Activated CD4-positive, alpha-beta T cell treated with anti-CD3 and anti-CD28 coated beads for 36 hours (primary cell): ENCODE results near the gene TUT4. TPM values are rescaled to one million over a fixed set of nuclear protein-coding genes. Genes with fewer than 3 reads are reported as not detected.

Experiments
- ATAC-seq: fragments of 200-7000 bp; cut with Tn5 transposase; one replicate; pipeline ENCODE4 v1.10.0; 2021; ENCODE audit warnings: mild to moderate bottlenecking, moderate library complexity
- CTCF ChIA-PET: fragments of 350-600 bp; sonication (Branson Sonifier 250); formaldehyde crosslinking; loops from one replicate; lab custom pipeline; 2021; ENCODE audit warnings: antibody characterized with exemption; lab: Charles Lee
- POLR2A ChIA-PET: fragments of 350-600 bp; sonication (Branson Sonifier 250); formaldehyde crosslinking; loops from one replicate; lab custom pipeline; 2021; ENCODE audit warnings: antibody characterized with exemption, inconsistent platforms; lab: Charles Lee
- DNase-seq: peaks from one replicate; pipeline ENCODE4 v3.0.0-alpha.2; 2020
- H3K27ac Mint-ChIP-seq: one replicate; pipeline ENCODE4 v1.8.0; 2021; ENCODE audit warnings: mixed read lengths
- H3K27me3 Mint-ChIP-seq: one replicate; pipeline ENCODE4 v1.8.0; 2021; ENCODE audit warnings: mixed read lengths
- H3K36me3 Mint-ChIP-seq: one replicate; pipeline ENCODE4 v1.8.0; 2021; ENCODE audit warnings: low read depth, mixed read lengths
- H3K4me1 Mint-ChIP-seq: one replicate; pipeline ENCODE4 v1.8.0; 2021; ENCODE audit warnings: mixed read lengths
- H3K4me3 Mint-ChIP-seq: one replicate; pipeline ENCODE4 v1.8.0; 2021; ENCODE audit warnings: mild to moderate bottlenecking, moderate library complexity, mixed read lengths
- H3K9me3 Mint-ChIP-seq: one replicate; pipeline ENCODE4 v1.8.0; 2021; ENCODE audit warnings: low read depth, mixed read lengths
- intact Hi-C, 2 experiments: fragments of 100-400 bp; cut with DNase I in 1 of 2; cut with micrococcal nuclease in 1 of 2; formaldehyde crosslinking; loops; one replicate each; pipeline versions ENCODE4 v1.14.2 to v1.15.1; 2022 to 2024; cut with DNase I, micrococcal nuclease
- total RNA-seq, 2 experiments: library from RNA; stranded (reverse); gene quantifications; one replicate each; pipeline ENCODE4 v1.2.3, GENCODE V29; 2021

TUT4 gene
- total RNA-seq, 2 experiments from 2014 or later = 61.6 to 71.7 TPM

GRCh38 chr1:52404116-52404974 lies 148.5 kb downstream of the TUT4 start, which contains the start of the genes ORC1 and PRPF38A:
ORC1 (minus strand) TSS chr1:52404423; CDS start chr1:52402223, 2,200 bp downstream.
PRPF38A (plus strand) TSS chr1:52404602; CDS start chr1:52404750, 148 bp downstream.
- CTCF ChIA-PET = interaction anchor here (0.5 to 2.1 kb wide), 13 partner anchors 10 to 769 kb away, joined by 3 to 13 read pairs (median 5); partner anchors contain the start of gene CC2D1B
- intact Hi-C loops = loop anchor here (1.0 to 10.0 kb wide), 23 partner anchors 18 to 1649 kb away; partner anchors contain the start of genes BTF3L4 (in 2 of the 2), CC2D1B (in 2 of the 2), TUT4 (in 2 of the 2) and COA7 (in 1 of the 2)
- POLR2A ChIA-PET = interaction anchor here (0.5 to 2.7 kb wide), 17 partner anchors 11 to 784 kb away, joined by 3 to 18 read pairs (median 3); partner anchors contain the start of genes CC2D1B, SHISAL2A, TUT4 and TXNDC12
- ATAC-seq (peak; percentile 92), DNase-seq (peak; percentile 99)
- Mint-ChIP-seq H3K27me3 (no peaks in the 10 kb centered on the region), H3K27ac (peak within 1 kb of the TSS; percentile 99), H3K36me3 (peaks cover 61% of the 10 kb centered on the region), H3K4me3 (peak within 1 kb of the TSS; percentile 98), H3K4me1 (peaks cover 45% of the 10 kb centered on the region), H3K9me3 (no peaks in the 10 kb centered on the region)

DNA sequence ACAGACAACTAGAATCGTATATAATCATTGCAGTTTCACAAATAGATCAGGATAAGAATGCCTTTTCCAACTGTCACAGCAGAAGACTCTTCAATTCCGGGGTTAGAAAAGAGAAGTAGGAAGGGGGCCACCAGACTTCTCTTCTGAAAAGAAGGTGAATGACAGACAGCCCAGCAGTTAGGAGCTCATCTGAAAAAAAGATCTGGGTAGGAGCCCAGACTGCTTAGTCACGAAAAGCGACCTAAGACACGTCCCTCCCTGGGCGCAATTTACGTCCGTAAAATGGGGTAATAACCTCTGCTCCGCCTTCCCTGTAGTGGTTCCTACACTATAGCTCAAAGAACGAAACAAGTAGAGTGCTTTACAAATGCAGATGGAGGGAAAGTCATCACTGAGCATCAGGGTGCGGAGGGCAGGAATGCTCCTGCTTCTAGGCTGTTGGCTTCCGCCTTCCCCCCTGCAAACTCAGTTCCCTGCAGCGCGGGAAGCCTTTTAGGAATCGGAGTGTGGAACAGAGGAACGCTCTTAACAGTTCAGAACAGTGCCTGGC lies 149.3 kb downstream of the TUT4 start:
- ATAC-seq = peak; percentile 70
- CTCF ChIA-PET = interaction anchor here (0.5 to 2.1 kb wide), 8 partner anchors 10 to 769 kb away, joined by 3 to 13 read pairs (median 6); partner anchors contain the start of gene CC2D1B
- Mint-ChIP-seq H3K27ac (peak overlapping the region; percentile 99), H3K27me3 (no peaks in the 10 kb centered on the region), H3K4me3 (peak overlapping the region; percentile 98), H3K9me3 (no peaks in the 10 kb centered on the region), H3K36me3 (peaks cover 60% of the 10 kb centered on the region), H3K4me1 (peaks cover 43% of the 10 kb centered on the region)
- POLR2A ChIA-PET = interaction anchor here (0.6 to 2.7 kb wide), 16 partner anchors 12 to 783 kb away, joined by 3 to 18 read pairs (median 3); partner anchors contain the start of genes CC2D1B, SHISAL2A, TUT4 and TXNDC12
- DNase-seq = peak; percentile 77
- intact Hi-C loops = loop anchor here (1.0 to 10.0 kb wide), 23 partner anchors 19 to 1650 kb away; partner anchors contain the start of genes BTF3L4 (in 2 of the 2), CC2D1B (in 2 of the 2), TUT4 (in 2 of the 2) and COA7 (in 1 of the 2)

DNA sequence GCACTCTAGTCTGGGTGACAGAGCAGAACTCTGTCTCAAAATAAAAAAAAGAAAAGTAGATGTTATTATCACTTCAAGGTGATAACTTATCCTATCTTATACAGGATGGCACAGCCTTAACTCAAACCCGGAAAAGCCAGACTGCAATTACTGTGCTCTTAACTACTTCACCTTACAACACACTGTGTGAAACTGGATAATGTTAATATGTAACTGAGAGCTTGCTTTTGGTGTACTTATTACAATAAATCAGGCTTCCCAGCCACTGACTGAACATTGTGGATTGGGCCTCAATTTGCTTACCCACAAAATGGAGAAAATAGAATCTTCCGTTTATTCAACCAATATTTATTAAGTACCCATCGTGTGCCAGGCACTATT lies 150.0 kb downstream of the TUT4 start:
- CTCF ChIA-PET = no interaction called here
- DNase-seq (no peak), ATAC-seq (no peak)
- H3K27me3 Mint-ChIP-seq = no peaks in the 10 kb centered on the region
- peaks cover 55% of the 10 kb centered on the region for H3K36me3 Mint-ChIP-seq
- H3K27ac Mint-ChIP-seq = no peak overlapping the region
- no peaks in the 10 kb centered on the region for H3K9me3 Mint-ChIP-seq
- POLR2A ChIA-PET = no interaction called here
- intact Hi-C loops = loop anchor here in 1 of 2 experiments (5.0 to 10.0 kb wide), 3 partner anchors 149 to 348 kb away; partner anchors contain the start of genes BTF3L4, TUT4 and TXNDC12
- peak overlapping the region; percentile 98 for H3K4me3 Mint-ChIP-seq
- peaks cover 41% of the 10 kb centered on the region for H3K4me1 Mint-ChIP-seq

DNA sequence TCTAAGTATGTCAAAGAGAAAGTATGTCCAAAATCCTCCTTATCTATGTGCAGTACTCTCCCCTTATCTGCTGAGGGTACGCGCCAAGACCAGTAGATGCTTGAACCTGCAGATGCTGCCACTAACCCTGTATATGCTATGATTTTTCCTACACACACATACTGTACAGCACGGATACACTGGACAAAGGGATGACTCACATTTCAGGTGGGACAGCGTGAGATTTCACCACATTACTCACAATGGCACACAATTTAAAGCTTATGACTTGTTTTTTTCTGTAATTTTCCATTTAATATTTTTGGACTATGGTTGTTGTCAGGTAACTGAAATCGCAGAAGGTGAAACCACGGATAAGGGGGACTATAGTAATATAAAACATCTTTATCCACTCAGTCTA lies 152.8 kb downstream of the TUT4 start:
- Mint-ChIP-seq H3K27me3 (no peaks in the 10 kb centered on the region), H3K4me3 (no peak overlapping the region), H3K4me1 (peaks cover 25% of the 10 kb centered on the region), H3K27ac (no peak overlapping the region), H3K36me3 (peaks cover 58% of the 10 kb centered on the region), H3K9me3 (no peaks in the 10 kb centered on the region)
- DNase-seq = no peak
- CTCF ChIA-PET = interaction anchor here (0.5 kb wide), 1 partner anchor 878 kb away, joined by 3 read pairs; no protein-coding TSS in a partner anchor
- ATAC-seq = no peak
- intact Hi-C loops = loop anchor here in 1 of 2 experiments (5.0 to 10.0 kb wide), 3 partner anchors 152 to 345 kb away; partner anchors contain the start of genes BTF3L4, TUT4 and TXNDC12
- POLR2A ChIA-PET = no interaction called here

DNA sequence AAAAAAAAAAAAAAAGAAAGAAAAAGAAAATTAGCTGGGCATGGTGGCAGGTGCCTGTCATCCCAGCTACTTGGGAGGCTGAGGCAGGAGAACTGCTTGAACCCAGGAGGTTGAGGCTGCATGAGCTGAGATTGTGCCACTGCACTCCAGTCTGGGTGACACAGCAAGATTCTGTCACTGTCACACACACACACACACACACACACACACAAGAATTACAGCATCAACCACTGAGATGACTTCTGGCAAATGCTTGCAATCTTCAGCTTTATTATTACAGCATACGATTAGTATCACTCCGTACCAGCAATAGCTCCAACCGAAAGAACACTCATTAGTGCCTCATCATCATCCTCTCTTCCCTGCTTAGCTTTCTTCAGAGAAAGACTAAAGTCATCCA lies 153.3 kb downstream of the TUT4 start:
- Mint-ChIP-seq H3K4me1 (peaks cover 25% of the 10 kb centered on the region), H3K9me3 (no peaks in the 10 kb centered on the region), H3K36me3 (peaks cover 61% of the 10 kb centered on the region), H3K4me3 (no peak overlapping the region), H3K27ac (no peak overlapping the region), H3K27me3 (no peaks in the 10 kb centered on the region)
- POLR2A ChIA-PET = no interaction called here
- ATAC-seq (no peak), DNase-seq (no peak)
- CTCF ChIA-PET = interaction anchor here (0.5 to 1.5 kb wide), 2 partner anchors 9 to 879 kb away, joined by 3 to 4 read pairs; no protein-coding TSS in a partner anchor
- intact Hi-C loops = loop anchor here in 1 of 2 experiments (5.0 to 10.0 kb wide), 3 partner anchors 153 to 345 kb away; partner anchors contain the start of genes BTF3L4, TUT4 and TXNDC12

- DNase-seq = no peak
- Mint-ChIP-seq H3K4me3 (no peak overlapping the region), H3K9me3 (no peaks in the 10 kb centered on the region), H3K27me3 (no peaks in the 10 kb centered on the region), H3K36me3 (peaks cover 68% of the 10 kb centered on the region), H3K27ac (no peak overlapping the region), H3K4me1 (no peaks in the 10 kb centered on the region)
- intact Hi-C loops = no loop called here
- ChIA-PET CTCF (interaction anchor here (0.8 to 2.4 kb wide), 2 partner anchors 11 to 20 kb away, joined by 3 to 5 read pairs; partner anchors contain the start of genes ORC1 and PRPF38A), POLR2A (no interaction called here)
- peak; percentile 19 for ATAC-seq
These were observed 159.7 kb downstream of the TUT4 start for GRCh38 chr1:52393174-52393573.

DNA sequence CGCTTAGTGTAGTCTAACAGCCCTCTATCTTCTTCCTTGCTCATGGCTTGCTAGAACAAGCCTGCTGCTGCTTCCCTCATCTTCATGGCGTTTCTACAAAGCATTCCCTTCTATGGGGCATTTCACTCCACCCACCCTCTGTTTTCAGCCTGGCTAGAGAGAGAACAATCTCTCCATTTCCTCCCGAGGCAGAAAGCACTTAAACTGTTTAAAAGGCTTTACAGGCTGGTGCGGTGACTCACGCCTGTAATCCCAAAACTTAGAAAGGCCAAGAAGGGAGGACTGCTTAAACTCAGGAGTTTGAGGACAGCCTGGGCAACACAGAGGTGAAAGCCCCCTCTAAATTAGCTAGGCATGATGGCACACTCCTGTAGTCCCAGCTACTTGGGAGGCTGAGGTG lies 166.4 kb downstream of the TUT4 start:
- intact Hi-C loops = loop anchor here in 1 of 2 experiments (5.0 kb wide), 1 partner anchor 49 kb away; no protein-coding TSS in a partner anchor
- H3K27ac Mint-ChIP-seq = no peak overlapping the region
- peaks cover 70% of the 10 kb centered on the region for H3K36me3 Mint-ChIP-seq
- H3K9me3 Mint-ChIP-seq = no peaks in the 10 kb centered on the region
- no peak overlapping the region for H3K4me3 Mint-ChIP-seq
- no peaks in the 10 kb centered on the region for H3K27me3 Mint-ChIP-seq
- CTCF ChIA-PET = no interaction called here
- POLR2A ChIA-PET = no interaction called here
- no peak for DNase-seq
- H3K4me1 Mint-ChIP-seq = no peaks in the 10 kb centered on the region
- no peak for ATAC-seq

- no peak for ATAC-seq
- Mint-ChIP-seq H3K27ac (no peak overlapping the region), H3K4me1 (no peaks in the 10 kb centered on the region), H3K9me3 (no peaks in the 10 kb centered on the region), H3K4me3 (no peak overlapping the region), H3K36me3 (peaks cover 69% of the 10 kb centered on the region), H3K27me3 (no peaks in the 10 kb centered on the region)
- POLR2A ChIA-PET = no interaction called here
- CTCF ChIA-PET = no interaction called here
- intact Hi-C loops = loop anchor here in 1 of 2 experiments (5.0 kb wide), 1 partner anchor 48 kb away; no protein-coding TSS in a partner anchor
- DNase-seq = no peak
These were observed 167.5 kb downstream of the TUT4 start for GRCh38 chr1:52385376-52385775.

Other genes starting within 250 kb of the TUT4 start
- 10 to 100 TPM; 22.6 to 25.3 TPM for gene CC2D1B, start 186.9 kb downstream of the TUT4 start, total RNA-seq
- 10 to 100 TPM; 51.0 to 57.9 TPM for gene ORC1, start 148.7 kb downstream of the TUT4 start, total RNA-seq
- gene PRPF38A, start 148.5 kb downstream of the TUT4 start, total RNA-seq = 100 to 1,000 TPM in 1 of 2 experiments, 10 to 100 TPM in 1; 88.9 to 103 TPM
- 10 to 100 TPM; 19.0 to 23.1 TPM for gene GPX7, start 49.3 kb upstream of the TUT4 start, total RNA-seq
- 1 to 10 TPM; 8.1 to 9.8 TPM for gene SHISAL2A, start 80.1 kb upstream of the TUT4 start, total RNA-seq
- gene COA7, start 145.3 kb upstream of the TUT4 start, total RNA-seq = 10 to 100 TPM; 11.0 to 17.2 TPM
- gene ZYG11B, start 173.4 kb upstream of the TUT4 start, total RNA-seq = 10 to 100 TPM; 12.9 to 14.3 TPM